ENCODE results near the gene ELL3.
"Not testable (repeated sequence)": the region's sequence is repeated elsewhere in the genome, so short reads cannot be mapped to it uniquely, and the experiment has no call there.

The ELL3 gene

DNA sequence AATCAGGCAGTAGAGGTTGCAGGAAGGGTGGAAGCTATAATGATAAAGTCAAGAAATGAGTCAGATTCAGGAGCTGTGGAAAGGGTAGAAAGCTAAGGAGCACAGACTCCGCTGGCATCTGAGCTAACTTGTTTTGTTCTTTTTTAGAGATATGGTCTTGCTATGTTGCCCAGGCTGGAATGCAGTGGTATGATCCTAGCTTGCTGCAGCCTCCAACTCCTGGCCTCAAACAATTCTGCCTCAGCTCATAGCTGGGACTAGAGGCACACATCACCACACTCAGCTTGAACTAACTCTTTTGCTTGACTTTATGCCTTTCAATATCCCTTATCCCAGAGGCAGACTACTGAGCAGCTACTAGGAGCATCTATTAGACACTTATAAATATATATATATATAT lies 50.5 kb downstream of the ELL3 start:
- not testable (repeated sequence) for FAIRE-seq; DNase-seq (ENCODE audit: low spot score)

DNA sequence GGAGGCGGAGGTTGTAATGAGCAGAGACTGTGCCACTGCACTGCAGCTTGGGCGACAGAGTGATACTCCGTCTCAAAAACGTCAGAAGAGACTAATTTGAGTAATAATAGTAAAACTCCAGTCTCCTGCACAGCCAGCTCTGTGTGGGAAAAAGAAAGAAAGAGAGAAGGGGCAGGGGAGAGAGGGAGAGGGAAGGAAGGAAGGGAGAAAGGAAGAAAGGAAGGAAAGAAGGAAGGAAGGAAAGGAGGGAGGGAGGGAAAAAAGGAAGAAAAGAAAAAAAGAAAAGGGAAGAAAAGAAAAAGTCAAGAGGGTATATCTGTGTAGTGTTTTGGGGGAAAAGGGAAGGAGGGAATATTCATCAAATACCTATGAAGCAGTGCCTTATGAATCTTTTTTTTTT lies 53.6 kb downstream of the ELL3 start:
- FAIRE-seq (no peak), DNase-seq (ENCODE audit: low spot score) (no peak)

Data from urothelium cell line (cell line).